HepG2 (cell line): Measurements from ENCODE around the gene TPRN. TPM values are rescaled to one million over a fixed set of nuclear protein-coding genes. Genes with fewer than 3 reads are reported as not detected.

Experiments used
- CEBPB ChIP-seq: IDR thresholded peaks from 2 replicates; pipeline ENCODE4 v1.6.1; 2011; ENCODE audit warnings: low read depth, low read length, improper control_type of control experiment, borderline replicate concordance
- DBP ChIP-seq: sonication (generic); formaldehyde crosslinking; IDR thresholded peaks from 2 replicates; pipeline ENCODE4 v1.4.0; 2020; ENCODE audit warnings: missing genetic modification reagents; ENCODE audit errors: not compliant biosample characterization
- DPF2 ChIP-seq: sonication (generic); formaldehyde crosslinking; IDR thresholded peaks from 2 replicates; pipeline ENCODE4 v1.4.0; 2020; ENCODE audit warnings: mild to moderate bottlenecking, low read depth, missing genetic modification reagents, borderline replicate concordance
- ELF1 ChIP-seq: sonication (generic); formaldehyde crosslinking; IDR thresholded peaks from 2 replicates; pipeline ENCODE4 v1.4.0; 2020; ENCODE audit warnings: missing genetic modification reagents
- ERF ChIP-seq: IDR thresholded peaks from 2 replicates; pipeline ENCODE4 v1.6.1; 2018; ENCODE audit warnings: missing biosample characterization, missing genetic modification reagents
- FIP1L1 ChIP-seq: fragments of 200-400 bp; formaldehyde crosslinking; IDR thresholded peaks from 2 replicates; pipeline ENCODE4 v1.6.1; 2018; ENCODE audit warnings: low read depth, mild to moderate bottlenecking, low read length, moderate library complexity, borderline replicate concordance; ENCODE audit not compliant: insufficient read depth
- IKZF1 ChIP-seq: fragments of 450-650 bp; IDR thresholded peaks from 2 replicates; pipeline ENCODE4 v1.7.1; 2016
- KDM5B ChIP-seq: sonication (generic); formaldehyde crosslinking; IDR thresholded peaks from 2 replicates; pipeline ENCODE4 v1.4.0; 2020; ENCODE audit warnings: missing genetic modification reagents, mild to moderate bottlenecking, borderline replicate concordance
- KLF16 ChIP-seq, 2 experiments: sonication (generic) in 1 of 2; formaldehyde crosslinking in 1 of 2; IDR thresholded peaks; 2 replicates each; pipeline versions ENCODE4 v1.6.1 to v1.8.0; 2016 to 2023; ENCODE audit warnings: missing genetic modification reagents in 2 of 2, missing compliant biosample characterization in 1 of 2
- NFE2 ChIP-seq: sonication (generic); formaldehyde crosslinking; IDR thresholded peaks from 2 replicates; pipeline ENCODE4 v1.4.0; 2020; ENCODE audit warnings: missing genetic modification reagents
- PATZ1 ChIP-seq: sonication (generic); formaldehyde crosslinking; IDR thresholded peaks from 2 replicates; pipeline ENCODE4 v1.4.0; 2020; ENCODE audit warnings: missing genetic modification reagents
- RBM39 ChIP-seq: fragments of 200-400 bp; formaldehyde crosslinking; IDR thresholded peaks from one replicate; pipeline ENCODE4 v1.6.1; 2018; ENCODE audit warnings: antibody characterized with exemption, mild to moderate bottlenecking, low read depth, low read length; ENCODE audit not compliant: poor library complexity, severe bottlenecking
- ZBTB49 ChIP-seq: sonication (generic); formaldehyde crosslinking; IDR thresholded peaks from 2 replicates; pipeline ENCODE4 v1.4.0; 2020; ENCODE audit warnings: missing genetic modification reagents, borderline replicate concordance
- ZNF136 ChIP-seq: sonication (generic); formaldehyde crosslinking; IDR thresholded peaks from 2 replicates; pipeline ENCODE4 v1.8.1; 2022; ENCODE audit warnings: low read depth, mild to moderate bottlenecking, moderate library complexity, missing genetic modification reagents
- ZNF205 ChIP-seq: IDR thresholded peaks from 2 replicates; pipeline ENCODE4 v1.6.1; 2018; ENCODE audit warnings: missing biosample characterization, missing genetic modification reagents
- ZNF280B ChIP-seq: sonication (generic); formaldehyde crosslinking; IDR thresholded peaks from 2 replicates; pipeline ENCODE4 v1.5.0; 2020; ENCODE audit warnings: missing genetic modification reagents, mild to moderate bottlenecking, borderline replicate concordance
- ZNF598 ChIP-seq: sonication (generic); formaldehyde crosslinking; IDR thresholded peaks from 2 replicates; pipeline ENCODE4 v1.5.1; 2020; ENCODE audit warnings: mild to moderate bottlenecking, missing genetic modification reagents, borderline replicate concordance
- ZNF878 ChIP-seq: sonication (generic); formaldehyde crosslinking; IDR thresholded peaks from 2 replicates; pipeline ENCODE4 v1.8.1; 2023; ENCODE audit warnings: mild to moderate bottlenecking, missing genetic modification reagents, moderate library complexity
- polyA plus RNA-seq, 8 experiments: library from polyadenylated mRNA; depleted of rRNA in 3 of 8; stranded (reverse) in 7 of 8; unstranded in 1 of 8; fragments of >200 nt; fragmentation: Illumina TruSeq in 4 of 8; extraction: Trizol in 4 of 8; gene quantifications; 2 replicates each; pipeline versions ENCODE4 v1.2.1 to v1.2.3, GENCODE V29; 2011 to 2016; ENCODE audit warnings: low read depth in 4 of 8, missing spikeins in 1 of 8, mixed read lengths in 1 of 8; ENCODE audit not compliant: insufficient read depth in 1 of 8
- total RNA-seq, 5 experiments: library from RNA; depleted of rRNA; stranded (reverse); fragments of >200 nt; fragmentation: Illumina TruSeq; extraction: Trizol; gene quantifications; 2 replicates each; pipeline ENCODE4 v1.2.3, GENCODE V29; 2016; ENCODE audit warnings: low read depth in 1 of 5
- TF ChIP-seq, protein P1 (sequence below): sonication (generic); formaldehyde crosslinking; IDR thresholded peaks from 2 replicates; pipeline ENCODE4 v1.9.0; 2022; ENCODE audit warnings: low read depth, missing genetic modification reagents

The TPRN gene
- total and polyA plus RNA-seq, 2 of the 13 experiments (the other 11 are each of a cell fraction or from before 2014, with no cell fraction given), result 10.1 to 19.2 TPM

- TF ChIP-seq ERF, result peak; percentile 90
- TF ChIP-seq KLF16 (CRISPR knock-in tag; IDR thresholded peaks at IDR 0.05), result peak in 1 of 2 experiments; percentile 86; a peak in 2 of 4 replicates
- no peak for TF ChIP-seq CEBPB
- TF ChIP-seq ZNF598 (CRISPR knock-in tag), result 0 out of 2 replicates have a peak, but pooled peaks have one; percentile 63
- peak; percentile 94 for TF ChIP-seq PATZ1 (CRISPR knock-in tag)
- TF ChIP-seq ZBTB49 (CRISPR knock-in tag), result no peak
- no peak for TF ChIP-seq ZNF136 (CRISPR knock-in tag)
- TF ChIP-seq RBM39, result no peak
- no peak for TF ChIP-seq DBP
- no peak; the same call in 1 of the 2 replicates for TF ChIP-seq DPF2 (CRISPR knock-in tag)
- peak; percentile 100 for TF ChIP-seq ELF1 (CRISPR knock-in tag)
- TF ChIP-seq ZNF280B (CRISPR knock-in tag), result peak; percentile 88; the same call in 1 of the 2 replicates
- no peak for TF ChIP-seq FIP1L1
- TF ChIP-seq, protein P1, sequence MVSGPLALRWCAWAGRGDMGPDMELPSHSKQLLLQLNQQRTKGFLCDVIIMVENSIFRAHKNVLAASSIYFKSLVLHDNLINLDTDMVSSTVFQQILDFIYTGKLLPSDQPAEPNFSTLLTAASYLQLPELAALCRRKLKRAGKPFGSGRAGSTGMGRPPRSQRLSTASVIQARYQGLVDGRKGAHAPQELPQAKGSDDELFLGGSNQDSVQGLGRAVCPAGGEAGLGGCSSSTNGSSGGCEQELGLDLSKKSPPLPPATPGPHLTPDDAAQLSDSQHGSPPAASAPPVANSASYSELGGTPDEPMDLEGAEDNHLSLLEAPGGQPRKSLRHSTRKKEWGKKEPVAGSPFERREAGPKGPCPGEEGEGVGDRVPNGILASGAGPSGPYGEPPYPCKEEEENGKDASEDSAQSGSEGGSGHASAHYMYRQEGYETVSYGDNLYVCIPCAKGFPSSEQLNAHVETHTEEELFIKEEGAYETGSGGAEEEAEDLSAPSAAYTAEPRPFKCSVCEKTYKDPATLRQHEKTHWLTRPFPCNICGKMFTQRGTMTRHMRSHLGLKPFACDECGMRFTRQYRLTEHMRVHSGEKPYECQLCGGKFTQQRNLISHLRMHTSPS (CRISPR knock-in tag), result peak; percentile 67
- TF ChIP-seq ZNF878, result no peak
- TF ChIP-seq ZNF205 (CRISPR knock-in tag), result peak; percentile 71
- no peak for TF ChIP-seq NFE2 (CRISPR knock-in tag)
- TF ChIP-seq IKZF1, result no peak
- peak; percentile 82; the same call in 1 of the 2 replicates for TF ChIP-seq KDM5B
Observed at GRCh38 chr9:137200311-137201204, at the start of gene TPRN (continued).
